ENCODE data around the gene ZNF782.
"Not testable (repeated sequence)": the region's sequence is repeated elsewhere in the genome, so short reads cannot be mapped to it uniquely, and the experiment has no call there.

The ZNF782 gene

GRCh38 chr9:96853781-96854650 lies at the start of gene ZNF782:
TSS of gene ZNF782 (minus strand) at chr9:96854514. CDS start at chr9:96851961, 2,553 bp downstream.
- TF ChIP-seq CTCF (IDR thresholded peaks at IDR 0.05; ENCODE audit: insufficient read depth, missing control alignments), result no peak
- FAIRE-seq (no peak), DNase-seq (ENCODE audit: insufficient read length, low spot score) (peak; percentile 48)

GRCh38 chr9:96900010-96900409 lies 45.7 kb upstream of the ZNF782 start:
- not testable (repeated sequence) for FAIRE-seq; DNase-seq (ENCODE audit: insufficient read length, low spot score)

- no peak for DNase-seq (ENCODE audit: insufficient read length, low spot score)
These were observed 37.8 kb upstream of the ZNF782 start for GRCh38 chr9:96892131-96892530.

GRCh38 chr9:96888591-96888990 lies 34.3 kb upstream of the ZNF782 start:
- DNase-seq (ENCODE audit: insufficient read length, low spot score) (no peak), FAIRE-seq (no peak)
- TF ChIP-seq CTCF (IDR thresholded peaks at IDR 0.05; ENCODE audit: insufficient read depth, missing control alignments), result no peak

More at GRCh38 chr9:96892131-96892530, 37.8 kb upstream of the ZNF782 start:
- FAIRE-seq, result no peak
- TF ChIP-seq CTCF (IDR thresholded peaks at IDR 0.05; ENCODE audit: insufficient read depth, missing control alignments), result no peak

GRCh38 chr9:96885424-96885823 lies 31.1 kb upstream of the ZNF782 start:
- TF ChIP-seq CTCF (IDR thresholded peaks at IDR 0.05; ENCODE audit: insufficient read depth, missing control alignments), result no peak
- FAIRE-seq, result no peak
- DNase-seq (ENCODE audit: insufficient read length, low spot score), result no peak

- no peak for TF ChIP-seq CTCF (IDR thresholded peaks at IDR 0.05; ENCODE audit: insufficient read depth, missing control alignments)
- FAIRE-seq (no peak), DNase-seq (ENCODE audit: insufficient read length, low spot score) (no peak)
These were observed 30.1 kb upstream of the ZNF782 start for GRCh38 chr9:96884443-96884842.

- no peak for TF ChIP-seq CTCF (IDR thresholded peaks at IDR 0.05; ENCODE audit: insufficient read depth, missing control alignments)
- FAIRE-seq (no peak), DNase-seq (ENCODE audit: insufficient read length, low spot score) (no peak)
These were observed 29.6 kb upstream of the ZNF782 start for GRCh38 chr9:96883922-96884321.

All from D721Med (cell line).